DMS 273 (cell line): ENCODE measurements around the gene SSTR5.
A peak's percentile ranks its signal among the peaks of the same experiment; 100 is the strongest.

Experiments used
- DNase-seq: peaks from one replicate; lab custom pipeline; 2025; ENCODE audit not compliant: unreplicated experiment; lab: John Stamatoyannopoulos, UW

SSTR5 gene

GRCh38 chr16:1101573-1102332 is 29.2 kb downstream of the SSTR5 start:
- no peak for DNase-seq

DNA sequence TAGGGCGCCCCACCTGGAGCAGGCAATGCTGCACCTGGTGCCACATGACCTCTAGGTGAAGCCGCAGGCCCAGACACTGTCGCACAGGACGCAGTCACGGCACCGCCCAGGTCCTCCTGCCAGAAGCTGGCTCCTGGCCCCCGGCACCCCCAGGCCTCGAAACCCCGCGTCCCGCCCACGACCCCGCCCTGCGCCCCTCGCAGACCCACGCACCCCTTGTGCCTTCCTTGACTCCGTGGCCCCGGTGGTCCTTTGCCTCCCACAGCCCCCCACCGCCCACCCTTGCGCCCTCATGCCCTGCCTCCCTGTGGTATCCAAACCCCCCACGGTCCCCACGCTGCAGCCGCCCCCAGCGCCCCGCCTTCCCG is 29.8 kb downstream of the SSTR5 start:
- DNase-seq, result no peak

- peak; percentile 80 for DNase-seq
Observed at GRCh38 chr16:1102921-1103635, 30.5 kb downstream of the SSTR5 start.

DNA sequence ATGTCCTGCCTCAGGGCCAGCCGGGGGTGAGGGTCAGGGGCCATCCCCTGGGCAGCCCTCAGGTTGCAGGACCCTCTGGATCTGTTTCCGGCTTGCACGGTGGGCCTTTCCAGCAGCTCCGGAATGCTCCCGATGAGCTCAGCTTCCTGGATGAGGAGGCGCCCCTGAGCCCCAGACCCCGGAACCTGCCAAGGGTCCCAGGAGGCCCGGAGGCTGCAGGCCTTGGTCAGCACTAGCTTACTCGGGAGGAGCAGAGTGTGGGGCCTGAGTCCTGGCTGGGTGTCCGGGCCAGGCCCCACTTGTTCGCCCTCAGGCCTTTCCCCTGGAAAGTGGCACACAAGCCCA is 31.1 kb downstream of the SSTR5 start:
- DNase-seq, result no peak

GRCh38 chr16:1105888-1106620 is 33.5 kb downstream of the SSTR5 start:
- peak; percentile 89 for DNase-seq

DNA sequence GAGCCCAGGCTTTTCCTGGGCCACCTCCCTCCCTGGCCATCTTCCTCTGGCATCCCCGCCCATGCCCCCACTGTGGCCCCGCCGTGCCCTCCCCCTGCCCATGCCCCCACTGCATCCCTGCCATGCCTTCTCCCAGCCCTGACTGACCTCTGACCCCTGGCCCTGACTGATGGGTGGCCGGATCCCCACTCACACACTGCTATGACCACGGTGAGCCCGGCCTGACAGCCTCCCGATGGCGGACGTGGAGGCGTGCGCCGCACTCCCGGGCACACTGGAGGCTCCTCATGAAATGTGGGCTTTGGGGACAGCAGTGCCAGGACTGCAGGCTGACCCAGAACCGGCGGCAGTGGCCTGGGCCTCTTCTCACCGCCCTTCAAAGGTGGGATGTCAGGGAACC is 34.1 kb downstream of the SSTR5 start:
- no peak for DNase-seq

- no peak for DNase-seq
Observed at GRCh38 chr16:1107141-1107540, 34.6 kb downstream of the SSTR5 start.

- DNase-seq, result no peak
Observed at GRCh38 chr16:1107731-1108130, 35.2 kb downstream of the SSTR5 start.

- peak; percentile 91 for DNase-seq
Observed at GRCh38 chr16:1108299-1109252, 36.0 kb downstream of the SSTR5 start.

DNA sequence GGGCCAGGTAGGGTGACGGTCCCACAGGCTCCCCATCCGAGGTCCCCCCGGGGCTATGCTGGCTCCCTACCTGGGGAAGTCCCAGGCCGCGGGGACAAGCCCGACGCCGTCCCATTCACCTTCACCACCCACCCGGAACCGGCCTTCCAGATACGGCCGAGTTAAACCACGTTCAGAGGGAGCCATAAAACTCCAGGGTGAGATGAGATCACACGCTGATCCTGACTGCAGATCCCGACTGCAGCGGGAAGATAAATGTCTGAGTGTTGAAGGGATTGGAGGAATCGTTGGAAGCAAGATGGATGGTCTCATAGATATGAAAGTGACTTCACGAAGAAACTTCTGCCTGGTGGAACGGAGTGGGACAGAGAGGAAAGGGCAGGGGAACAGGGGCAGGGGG is 37.1 kb downstream of the SSTR5 start:
- no peak for DNase-seq

DNA sequence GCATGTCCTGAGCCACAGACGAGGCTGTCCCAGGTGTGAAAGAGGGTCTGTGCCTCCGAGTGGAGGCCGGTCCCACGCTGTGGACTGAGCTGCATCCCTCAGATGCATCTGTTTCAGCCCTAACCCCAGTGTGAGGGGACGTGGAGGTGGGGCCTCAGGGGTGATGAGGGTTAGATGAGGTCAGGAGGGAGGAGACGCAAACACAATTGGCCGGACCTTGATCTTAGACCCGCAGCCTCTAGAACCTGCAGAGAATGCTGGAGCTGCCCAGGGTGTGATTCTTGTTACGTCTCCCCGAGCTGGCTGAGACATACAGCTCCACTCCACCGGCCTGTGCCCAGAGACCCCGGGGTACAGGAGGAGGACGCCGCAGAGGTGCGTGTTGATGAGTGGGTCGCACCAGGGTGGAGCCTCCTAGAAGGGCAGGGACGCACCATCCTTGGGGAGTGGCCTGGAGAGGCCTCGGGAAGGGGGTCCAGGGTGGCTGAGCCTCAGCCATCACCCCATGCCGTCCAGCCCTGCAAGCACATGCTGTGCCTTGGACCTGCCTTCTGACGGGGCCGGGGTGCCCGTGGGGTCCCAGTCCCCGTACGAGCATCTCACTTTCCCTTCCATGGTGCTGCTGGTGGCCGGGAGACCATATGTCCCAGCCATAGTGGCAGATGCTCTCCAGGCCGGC is 40.1 kb downstream of the SSTR5 start:
- no peak for DNase-seq

DNA sequence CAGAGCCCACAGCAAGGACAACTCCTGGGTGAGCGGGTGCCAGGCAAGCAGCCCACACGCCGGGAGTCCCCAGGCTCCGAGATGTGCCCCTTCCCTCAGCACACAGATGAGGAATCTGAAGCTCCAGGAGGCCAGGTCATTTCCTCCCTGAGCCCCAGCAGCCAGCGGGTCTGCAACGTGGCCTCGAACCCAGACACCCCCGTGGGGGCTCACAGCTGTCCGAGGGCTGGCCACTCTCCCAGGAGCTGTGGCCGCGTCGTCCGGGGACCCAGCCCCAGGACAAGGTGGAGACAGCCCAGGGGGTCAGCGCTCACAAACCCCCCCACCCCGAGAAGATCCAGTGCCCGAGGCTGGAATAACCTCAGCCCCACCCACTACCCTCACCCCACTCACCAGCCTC is 40.9 kb downstream of the SSTR5 start:
- no peak for DNase-seq

GRCh38 chr16:1113889-1114526 is 41.5 kb downstream of the SSTR5 start:
- no peak for DNase-seq

GRCh38 chr16:1116693-1117077 is 44.1 kb downstream of the SSTR5 start:
- DNase-seq, result no peak

GRCh38 chr16:1117176-1117900 is 44.8 kb downstream of the SSTR5 start:
- DNase-seq, result no peak

GRCh38 chr16:1117926-1118325 is 45.4 kb downstream of the SSTR5 start:
- DNase-seq, result no peak

DNA sequence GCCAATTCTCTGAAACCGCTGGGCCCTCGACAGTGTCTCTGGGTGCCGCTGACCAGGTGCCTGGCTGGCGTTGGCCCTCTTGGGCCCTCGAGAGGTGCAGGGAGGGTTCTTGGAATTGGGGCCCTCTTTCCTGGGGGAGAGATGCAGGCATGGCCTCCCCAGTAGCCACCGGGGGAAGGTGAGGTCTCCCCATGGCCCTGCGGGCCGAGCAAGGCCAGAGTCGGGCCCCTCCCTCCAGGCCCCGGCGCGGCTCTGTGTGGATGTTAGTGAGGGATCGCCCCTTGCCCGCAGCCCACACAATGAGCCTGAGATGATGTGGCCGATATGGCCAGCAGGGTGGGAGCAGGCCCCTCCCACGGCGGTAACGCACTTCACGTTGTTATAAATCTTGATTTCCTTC is 46.6 kb downstream of the SSTR5 start:
- DNase-seq, result no peak

DNA sequence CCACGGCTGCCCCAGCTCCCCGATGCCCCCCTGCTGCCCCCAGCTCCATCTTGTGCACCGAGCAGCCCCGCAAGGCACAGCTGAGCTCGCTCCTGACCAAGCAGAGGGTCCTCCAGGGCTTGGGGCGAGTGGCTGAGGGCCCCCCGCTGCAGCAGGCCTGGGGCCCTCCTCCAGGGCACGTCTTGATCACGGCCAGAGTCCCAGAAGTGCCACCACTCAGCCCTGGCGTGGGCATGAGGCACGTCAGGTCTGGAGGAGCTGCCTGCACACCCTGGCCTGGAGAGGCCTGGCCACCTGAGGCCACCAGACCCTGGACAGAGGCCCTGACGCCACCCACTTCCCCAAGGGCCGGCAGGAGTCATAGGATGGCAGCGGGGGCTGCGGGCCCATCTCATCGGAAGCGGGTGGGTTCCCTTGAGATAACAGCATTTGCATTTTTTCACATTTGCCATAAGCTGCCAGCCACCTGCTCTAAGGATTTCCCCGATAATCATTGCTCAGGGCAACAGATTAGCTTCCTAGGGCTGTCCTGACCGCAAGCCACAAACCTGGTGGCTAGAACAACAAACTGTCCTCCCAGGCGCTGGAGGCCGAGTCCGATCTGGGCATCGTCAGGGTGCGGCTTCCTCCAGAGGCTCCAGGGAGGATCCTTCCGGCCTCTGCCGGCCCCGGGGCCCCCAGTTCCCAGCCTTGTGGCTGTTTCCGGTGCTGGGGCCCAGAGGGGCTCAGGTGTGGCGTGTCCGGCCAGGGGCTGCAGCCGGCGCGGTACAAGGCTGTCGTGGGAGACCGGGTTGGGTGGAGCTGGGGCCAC is 47.4 kb downstream of the SSTR5 start:
- no peak for DNase-seq

- DNase-seq, result no peak
Observed at GRCh38 chr16:1120577-1120941, 48.0 kb downstream of the SSTR5 start.
